ENCODE data around the gene CLCN4.

GRCh38 chrX:10129229-10129628 lies 27.5 kb upstream of the CLCN4 start:
- no peak for TF ChIP-seq POLR2A (IDR thresholded peaks at IDR 0.05)
- no peak for TF ChIP-seq CTCF (IDR thresholded peaks at IDR 0.05 in 8 of 11, conservative IDR thresholded peaks at IDR 0.05 in 3 of 11)
